Thyroid gland (tissue), 4 donors: ENCODE data around the gene TOMM40.
"Not testable (repeated sequence)": the region's sequence is repeated elsewhere in the genome, so short reads cannot be mapped to it uniquely, and the experiment has no call there.

ENCODE experiments used
- POLR2A ChIP-seq, 2 donors: fragments of 450-650 bp; IDR thresholded peaks; one replicate each; pipeline ENCODE4 v1.6.1; 2017; ENCODE audit warnings: antibody characterized with exemption in 2 of 2, mild to moderate bottlenecking in 2 of 2, moderate library complexity in 1 of 2
- TF ChIP-seq, protein P1 (sequence below), 6 experiments: fragments of 200-600 bp in 3 of 6; fragments of 450-650 bp in 3 of 6; sonication (generic) in 3 of 6; IDR thresholded peaks; one replicate each; pipeline ENCODE4 v1.5.1; 2016 to 2019; ENCODE audit warnings: antibody characterized with exemption in 6 of 6, mild to moderate bottlenecking in 2 of 6, inconsistent platforms in 1 of 6, moderate library complexity in 1 of 6

DNA sequence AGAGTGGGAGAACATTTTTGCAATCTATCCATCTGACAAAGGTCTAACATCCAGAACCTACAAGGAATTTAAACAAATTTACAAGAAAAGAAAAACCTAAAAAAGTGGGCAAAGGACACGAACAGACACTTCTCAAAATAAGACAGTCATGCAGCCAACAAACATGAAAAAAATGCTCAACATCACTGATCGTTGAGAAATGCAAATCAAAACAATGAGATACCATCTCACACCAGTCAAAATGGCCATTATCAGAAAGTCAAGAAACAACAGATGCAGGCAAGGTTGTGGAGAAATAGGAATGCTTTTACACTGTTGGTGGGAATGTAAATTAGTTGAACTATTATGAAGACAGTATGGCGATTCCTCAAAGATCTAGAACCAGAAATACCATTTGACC, 29.5 kb upstream of the TOMM40 start:
- TF ChIP-seq, protein P1, sequence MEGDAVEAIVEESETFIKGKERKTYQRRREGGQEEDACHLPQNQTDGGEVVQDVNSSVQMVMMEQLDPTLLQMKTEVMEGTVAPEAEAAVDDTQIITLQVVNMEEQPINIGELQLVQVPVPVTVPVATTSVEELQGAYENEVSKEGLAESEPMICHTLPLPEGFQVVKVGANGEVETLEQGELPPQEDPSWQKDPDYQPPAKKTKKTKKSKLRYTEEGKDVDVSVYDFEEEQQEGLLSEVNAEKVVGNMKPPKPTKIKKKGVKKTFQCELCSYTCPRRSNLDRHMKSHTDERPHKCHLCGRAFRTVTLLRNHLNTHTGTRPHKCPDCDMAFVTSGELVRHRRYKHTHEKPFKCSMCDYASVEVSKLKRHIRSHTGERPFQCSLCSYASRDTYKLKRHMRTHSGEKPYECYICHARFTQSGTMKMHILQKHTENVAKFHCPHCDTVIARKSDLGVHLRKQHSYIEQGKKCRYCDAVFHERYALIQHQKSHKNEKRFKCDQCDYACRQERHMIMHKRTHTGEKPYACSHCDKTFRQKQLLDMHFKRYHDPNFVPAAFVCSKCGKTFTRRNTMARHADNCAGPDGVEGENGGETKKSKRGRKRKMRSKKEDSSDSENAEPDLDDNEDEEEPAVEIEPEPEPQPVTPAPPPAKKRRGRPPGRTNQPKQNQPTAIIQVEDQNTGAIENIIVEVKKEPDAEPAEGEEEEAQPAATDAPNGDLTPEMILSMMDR (IDR thresholded peaks at IDR 0.05), result not testable (repeated sequence)
- TF ChIP-seq POLR2A (IDR thresholded peaks at IDR 0.05), result not testable (repeated sequence)
